Spleen (tissue), 7 donors: Measurements from ENCODE around the gene SULT1C3.

ENCODE experiments used
- CTCF ChIP-seq, 11 experiments: fragments of 200-600 bp in 7 of 11; fragments of 450-650 bp in 4 of 11; sonication (generic) in 4 of 11; IDR thresholded peaks in 8 of 11; conservative IDR thresholded peaks in 3 of 11; 1 replicate in 7 of 11; 2 replicates in 4 of 11; pipeline versions ENCODE4 v1.4.0 to v1.8.0; 2016 to 2021; ENCODE audit warnings: antibody characterized with exemption in 11 of 11, inconsistent platforms in 4 of 11, mild to moderate bottlenecking in 1 of 11
- POLR2AphosphoS5 ChIP-seq, 3 donors: sonication (generic); formaldehyde crosslinking; IDR thresholded peaks; one replicate each; pipeline ENCODE4 v1.5.1; 2017; ENCODE audit warnings: antibody characterized with exemption in 3 of 3
- donor health status: DM: no; HTN: no; CAD: no; lungs with moderate emphysema.
- donor health status: DM: no; HTN: no; CAD: no.
- donor health status: DM: no; HTN: no; CAD: no.

GRCh38 chr2:108220942-108221541 is 18.7 kb upstream of the SULT1C3 start:
- no peak for TF ChIP-seq CTCF (IDR thresholded peaks at IDR 0.05 in 8 of 11, conservative IDR thresholded peaks at IDR 0.05 in 3 of 11)
- no peak for TF ChIP-seq POLR2AphosphoS5 (IDR thresholded peaks at IDR 0.05)
